Stimulated activated CD4-positive, alpha-beta T cell treated with anti-CD3 and anti-CD28 coated beads, TNF-alpha, amount 100 ng/mL, for 24 hours (primary cell): ENCODE results near the gene MYEOV.

Experiments
- DNase-seq, 3 experiments: peaks; one replicate each; pipeline ENCODE4 v3.0.0-alpha.2; 2020; ENCODE audit warnings: low read depth in 3 of 3

MYEOV gene

DNA sequence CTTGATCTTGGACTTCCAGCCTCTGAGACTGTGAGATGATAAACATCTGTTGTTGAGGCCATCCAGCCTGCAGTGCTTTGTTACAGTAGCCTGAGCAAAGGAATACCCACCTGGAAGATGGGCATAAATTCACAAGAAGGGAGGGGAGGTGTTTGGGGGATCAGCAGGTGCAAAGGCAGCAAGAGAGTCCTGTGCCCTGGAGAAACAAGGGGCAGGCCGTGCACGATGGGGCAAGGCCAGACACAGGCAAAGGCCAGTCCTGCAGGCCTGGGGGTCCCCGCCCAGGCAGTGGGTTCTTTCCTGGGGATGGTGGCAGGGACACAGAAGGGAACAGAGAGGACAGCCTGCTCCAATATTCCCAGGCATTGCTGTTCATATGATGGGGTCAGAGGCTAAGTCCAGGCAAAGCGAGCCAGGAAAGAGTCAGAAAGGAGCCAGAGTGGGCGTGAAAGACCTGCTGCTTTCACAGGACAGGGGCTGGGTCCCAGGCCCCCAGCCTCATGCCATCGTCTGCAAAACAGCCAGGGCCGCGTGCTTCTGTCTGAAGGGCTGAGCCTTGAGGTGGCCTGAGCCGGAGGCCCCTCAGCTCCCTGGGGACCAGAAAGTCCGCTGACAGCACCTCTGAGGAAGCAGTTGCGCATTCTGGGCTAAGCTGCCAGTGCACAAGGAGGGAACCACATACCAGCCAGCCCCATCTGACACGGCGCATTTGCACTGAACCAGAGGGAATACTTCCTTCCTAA, 48.8 kb downstream of the MYEOV start:
- DNase-seq, result no peak

DNA sequence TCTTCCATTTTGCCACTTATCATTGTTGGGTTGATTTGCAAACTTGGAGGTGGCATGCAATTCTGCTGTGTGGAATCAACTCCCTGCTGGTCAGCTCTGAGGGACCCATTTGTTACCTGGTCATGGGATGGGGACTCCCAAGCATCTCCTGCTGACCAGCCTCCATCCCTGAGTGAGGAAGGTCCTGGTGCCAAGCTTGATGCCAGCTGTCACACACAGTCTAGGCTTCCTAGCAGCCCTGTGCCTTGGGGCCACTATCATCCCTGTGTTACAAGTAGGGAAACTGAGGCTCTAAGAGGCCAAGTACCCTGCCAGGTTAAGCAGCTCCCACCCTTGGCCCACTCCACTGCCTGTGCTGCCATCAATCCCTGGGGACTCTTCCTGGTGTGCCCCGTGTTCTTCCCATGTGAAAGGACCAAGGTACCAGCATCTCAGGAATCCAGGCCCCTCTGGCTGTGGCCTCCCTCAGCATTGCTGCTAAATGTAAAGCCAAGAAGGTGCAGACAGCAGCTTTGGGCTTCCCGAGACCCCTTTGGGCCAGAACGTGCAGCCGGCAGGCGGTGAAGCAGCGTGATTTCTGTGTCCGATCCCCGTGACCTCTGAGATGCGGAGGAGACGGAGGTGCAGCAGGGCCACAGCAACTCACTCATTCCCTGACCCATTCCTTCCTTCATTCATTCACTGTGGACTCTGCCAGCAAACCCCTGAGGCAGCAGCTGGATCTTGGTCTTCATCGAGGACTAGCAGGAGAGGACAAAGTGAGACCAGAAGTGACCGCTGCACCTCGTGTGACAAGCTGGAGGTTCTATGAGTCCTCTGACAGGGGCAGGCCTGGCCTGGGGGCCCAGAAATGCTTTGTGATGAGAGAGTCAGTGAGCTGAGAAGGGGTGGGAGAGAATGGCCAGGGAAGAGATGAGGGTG, 49.7 kb downstream of the MYEOV start:
- DNase-seq, result no peak

GRCh38 chr11:69344570-69345145, 50.7 kb downstream of the MYEOV start:
- DNase-seq, result no peak
